HG03196 (cell line): ENCODE measurements around the gene E2F4.
A peak's percentile ranks its signal among the peaks of the same experiment; 100 is the strongest.

Source experiments
- ATAC-seq: cut with Tn5 transposase; IDR thresholded peaks from one replicate; pipeline ENCODE4 v1.9.1; 2021; ENCODE audit not compliant: unreplicated experiment

E2F4 gene

GRCh38 chr16:67190448-67191399 is 1.2 kb upstream of the E2F4 start:
- ATAC-seq, result no peak

GRCh38 chr16:67191411-67191994 is 452 bp upstream of the E2F4 start:
- no peak for ATAC-seq

- peak; percentile 10 for ATAC-seq
These were observed 916 bp downstream of the E2F4 start for GRCh38 chr16:67192781-67193361.

- no peak for ATAC-seq
These were observed 1.6 kb downstream of the E2F4 start for GRCh38 chr16:67193536-67193935.

- ATAC-seq, result no peak
These were observed 2.3 kb downstream of the E2F4 start for GRCh38 chr16:67194260-67194659.

GRCh38 chr16:67195676-67196075 is 3.7 kb downstream of the E2F4 start:
- ATAC-seq, result no peak

- no peak for ATAC-seq
These were observed 4.9 kb downstream of the E2F4 start for GRCh38 chr16:67196881-67197280.

- ATAC-seq, result no peak
These were observed 5.7 kb downstream of the E2F4 start for GRCh38 chr16:67197704-67198103.

GRCh38 chr16:67198238-67198734 is 6.3 kb downstream of the E2F4 start:
- no peak for ATAC-seq

GRCh38 chr16:67199011-67199807 is 7.3 kb downstream of the E2F4 start, which contains the start of gene ELMO3:
Gene ELMO3 (plus strand): TSS chr16:67199131. CDS start chr16:67199327, 196 bp downstream.
- ATAC-seq, result no peak

GRCh38 chr16:67199808-67200198 is 7.8 kb downstream of the E2F4 start:
- no peak for ATAC-seq

GRCh38 chr16:67200491-67200890 is 8.5 kb downstream of the E2F4 start:
- no peak for ATAC-seq

GRCh38 chr16:67201411-67202345 is 9.7 kb downstream of the E2F4 start:
- ATAC-seq, result no peak

- ATAC-seq, result no peak
These were observed 10.5 kb downstream of the E2F4 start for GRCh38 chr16:67202426-67202825.

- no peak for ATAC-seq
These were observed 11.1 kb downstream of the E2F4 start for GRCh38 chr16:67202956-67203493.

GRCh38 chr16:67204076-67204475 is 12.1 kb downstream of the E2F4 start:
- no peak for ATAC-seq

- ATAC-seq, result no peak
These were observed 14.3 kb downstream of the E2F4 start for GRCh38 chr16:67206129-67206837.

- no peak for ATAC-seq
These were observed 14.9 kb downstream of the E2F4 start for GRCh38 chr16:67206838-67207248.
